ENCODE data around the gene TP53TG5. TPM values are rescaled to one million over a fixed set of nuclear protein-coding genes. Genes with fewer than 3 reads are reported as not detected.
A peak's percentile ranks its signal among the peaks of the same experiment; 100 is the strongest.

Gene TP53TG5
- total RNA-seq, 2 experiments from 2014 or later, result 0.24 to 0.55 TPM

DNA sequence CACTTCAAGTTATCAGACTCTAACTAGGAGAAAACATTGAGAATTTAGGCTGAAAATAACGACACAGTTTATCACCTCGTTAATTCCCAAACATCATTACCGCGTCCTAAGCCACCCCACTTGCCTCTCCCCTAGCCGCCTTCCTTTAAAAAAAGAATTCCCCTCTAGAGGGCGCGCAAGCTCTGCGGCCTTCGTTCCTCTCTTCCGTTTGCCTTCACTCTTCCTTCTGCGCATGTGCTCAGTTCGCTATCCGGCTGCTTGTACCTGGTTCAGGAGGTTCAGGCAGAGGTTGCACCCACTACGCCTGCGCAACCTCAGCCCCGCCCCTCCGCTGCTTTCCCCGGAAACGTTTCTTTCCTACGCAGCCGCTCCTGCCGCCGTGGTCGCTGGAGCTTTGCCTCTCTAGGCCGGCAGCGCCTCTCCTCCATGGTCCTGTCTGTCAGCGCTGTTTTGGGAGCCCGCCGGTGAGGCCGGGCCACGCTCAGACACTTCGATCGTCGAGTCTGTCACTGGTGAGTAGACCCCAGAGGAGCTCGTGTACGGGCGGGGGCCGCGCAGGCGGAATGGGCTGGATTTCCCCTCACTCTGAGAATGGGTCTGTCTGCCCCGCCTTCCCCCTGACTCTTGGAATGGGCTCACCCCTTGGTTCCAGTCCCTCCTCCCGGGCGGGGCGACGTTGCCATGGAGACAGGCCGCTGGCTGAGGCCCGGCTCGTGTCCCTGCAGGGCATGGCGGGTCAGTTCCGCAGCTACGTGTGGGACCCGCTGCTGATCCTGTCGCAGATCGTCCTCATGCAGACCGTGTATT lies 15.1 kb downstream of the TP53TG5 start, which contains the start of gene SYS1:
TSS of gene SYS1 (plus strand) at position 353 of the 807 bp plus-strand sequence. CDS start at position 729, 376 bp downstream.
- H3K27ac Mint-ChIP-seq, result peak within 1 kb of the TSS; percentile 94
- H3K27me3 Mint-ChIP-seq, result no peaks in the 10 kb centered on the region
- CTCF ChIA-PET, result interaction anchor here (0.7 to 21.4 kb wide), 34 partner anchors 9 to 608 kb away, joined by 3 to 503 read pairs (median 5); partner anchors contain the start of genes DNTTIP1, PIGT, SDC4 and TP53TG5
- no peaks in the 10 kb centered on the region for H3K9me3 Mint-ChIP-seq
- peak; percentile 99 for DNase-seq
- H3K4me3 Mint-ChIP-seq, result peak within 1 kb of the TSS; percentile 96
- peaks cover 15% of the 10 kb centered on the region for H3K36me3 Mint-ChIP-seq
- peaks cover 46% of the 10 kb centered on the region for H3K4me1 Mint-ChIP-seq (ENCODE audit: low read depth)
- intact Hi-C loops (cut with micrococcal nuclease), result loop anchor here (1.0 to 5.0 kb wide), 6 partner anchors 10 to 429 kb away; partner anchors contain the start of genes DNTTIP1, PIGT, SDC4 and WFDC3
- POLR2A ChIA-PET, result interaction anchor here (0.5 to 3.2 kb wide), 11 partner anchors 9 to 381 kb away, joined by 3 to 19 read pairs (median 7); partner anchors contain the start of genes PIGT and SDC4

DNA sequence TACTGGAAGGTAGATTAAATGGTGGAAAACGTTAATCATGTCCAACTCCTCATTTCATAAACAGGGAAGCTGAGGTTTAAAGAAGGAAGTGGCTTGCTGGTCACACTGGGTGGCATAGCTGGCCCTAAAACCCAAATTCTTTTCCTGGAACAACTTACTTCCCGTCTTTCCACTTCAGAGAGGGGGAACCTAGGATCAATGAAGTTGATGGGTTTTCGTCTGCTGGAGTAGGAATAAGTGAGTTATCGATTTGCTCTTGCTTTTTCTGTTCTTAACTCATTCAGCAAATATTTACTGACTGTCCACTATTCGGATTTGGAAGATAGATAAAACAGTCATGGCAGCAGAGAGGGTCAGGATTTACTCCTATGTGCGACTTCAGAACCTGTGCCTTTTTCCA lies 16.3 kb downstream of the TP53TG5 start:
- Mint-ChIP-seq H3K27me3 (no peaks in the 10 kb centered on the region), H3K4me1 (ENCODE audit: low read depth) (peaks cover 44% of the 10 kb centered on the region), H3K36me3 (peaks cover 9% of the 10 kb centered on the region), H3K27ac (no peak overlapping the region), H3K4me3 (no peak overlapping the region), H3K9me3 (no peaks in the 10 kb centered on the region)
- POLR2A ChIA-PET, result interaction anchor here (2.1 to 3.2 kb wide), 3 partner anchors 12 to 51 kb away, joined by 7 to 19 read pairs (median 16); partner anchors contain the start of gene SDC4
- no peak for DNase-seq
- CTCF ChIA-PET, result interaction anchor here (1.1 to 21.4 kb wide), 9 partner anchors 13 to 409 kb away, joined by 4 to 503 read pairs (median 16); partner anchors contain the start of genes PIGT and TP53TG5
- intact Hi-C loops (cut with micrococcal nuclease), result loop anchor here (1.0 to 5.0 kb wide), 4 partner anchors 13 to 431 kb away; partner anchors contain the start of genes DNTTIP1, SDC4 and WFDC3

DNA sequence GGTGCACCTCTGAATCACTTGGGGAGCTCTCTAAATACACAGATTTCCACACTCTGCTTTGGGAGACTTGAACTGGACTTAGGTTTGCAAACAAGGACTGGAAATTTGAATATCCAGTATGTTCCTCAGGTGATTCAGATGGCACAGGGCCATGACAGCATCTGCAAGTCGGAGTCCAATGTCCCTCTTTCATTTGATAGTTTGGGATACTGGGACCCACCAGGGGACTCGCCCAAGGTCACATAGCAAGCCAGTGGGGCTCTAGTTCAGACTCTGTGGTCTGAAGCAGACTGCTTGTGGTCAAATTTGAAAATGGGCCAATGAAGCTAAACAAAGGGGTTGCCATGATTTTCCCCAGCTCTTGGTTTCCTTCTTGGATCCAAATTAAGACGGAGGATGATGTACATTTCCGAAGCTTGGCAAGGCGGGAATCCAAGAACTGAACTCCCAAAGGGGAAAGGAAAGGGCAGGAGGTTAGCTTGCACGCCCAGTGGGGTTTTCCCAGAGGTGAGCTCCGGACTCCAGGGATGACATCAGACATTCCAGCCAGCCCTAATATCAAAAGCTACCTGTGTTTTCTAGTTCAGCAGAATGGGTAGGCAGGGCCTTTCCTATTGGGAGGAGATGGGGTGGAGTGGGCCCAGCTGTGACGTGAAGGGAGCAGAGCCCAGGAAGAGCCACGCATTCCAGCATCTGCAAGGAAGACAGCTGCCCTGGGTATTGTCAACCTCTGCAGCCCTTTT lies 18.5 kb downstream of the TP53TG5 start:
- CTCF ChIA-PET, result interaction anchor here (1.0 to 10.0 kb wide), 8 partner anchors 11 to 412 kb away, joined by 3 to 175 read pairs (median 4); partner anchors contain the start of genes SDC4 and TP53TG5
- POLR2A ChIA-PET, result no interaction called here
- intact Hi-C loops (cut with micrococcal nuclease), result loop anchor here (5.0 kb wide), 1 partner anchor 433 kb away; the partner anchor contains the start of genes DNTTIP1 and WFDC3
- no peak for DNase-seq
- peaks cover 45% of the 10 kb centered on the region for H3K4me1 Mint-ChIP-seq (ENCODE audit: low read depth)
- H3K36me3 Mint-ChIP-seq, result peaks cover 3% of the 10 kb centered on the region
- H3K27me3 Mint-ChIP-seq, result no peaks in the 10 kb centered on the region
- H3K9me3 Mint-ChIP-seq, result no peaks in the 10 kb centered on the region
- no peak overlapping the region for H3K27ac Mint-ChIP-seq
- no peak overlapping the region for H3K4me3 Mint-ChIP-seq

DNA sequence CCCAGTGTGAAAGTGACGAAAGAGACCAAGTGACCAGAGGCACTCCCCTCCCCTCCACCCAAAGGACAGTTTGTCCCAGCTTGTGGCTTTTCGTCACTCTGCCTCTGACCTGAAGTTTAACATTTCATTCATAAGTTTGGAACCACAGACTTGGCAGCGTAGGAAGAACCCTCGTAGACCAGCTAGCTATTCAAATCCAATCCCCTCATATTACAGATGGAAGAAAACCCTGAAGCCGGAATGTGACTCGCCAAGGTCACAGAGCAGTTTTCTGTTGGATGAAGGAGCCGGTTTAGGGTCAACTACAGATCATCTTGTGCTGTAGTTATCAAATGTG lies 19.1 kb downstream of the TP53TG5 start:
- H3K4me3 Mint-ChIP-seq, result no peak overlapping the region
- H3K27me3 Mint-ChIP-seq, result no peaks in the 10 kb centered on the region
- peaks cover 48% of the 10 kb centered on the region for H3K4me1 Mint-ChIP-seq (ENCODE audit: low read depth)
- H3K27ac Mint-ChIP-seq, result no peak overlapping the region
- no peaks in the 10 kb centered on the region for H3K9me3 Mint-ChIP-seq
- peaks cover 3% of the 10 kb centered on the region for H3K36me3 Mint-ChIP-seq
- intact Hi-C loops (cut with micrococcal nuclease), result no loop called here
- ChIA-PET POLR2A (no interaction called here), CTCF (interaction anchor here (1.0 to 10.0 kb wide), 7 partner anchors 11 to 413 kb away, joined by 3 to 175 read pairs (median 5); partner anchors contain the start of genes SDC4 and TP53TG5)
- no peak for DNase-seq

GRCh38 chr20:45358282-45359068 lies 19.6 kb downstream of the TP53TG5 start:
- ChIA-PET CTCF (interaction anchor here (1.2 to 10.0 kb wide), 7 partner anchors 16 to 413 kb away, joined by 3 to 175 read pairs (median 8); partner anchors contain the start of genes PIGT and TP53TG5), POLR2A (no interaction called here)
- H3K4me3 Mint-ChIP-seq, result no peak overlapping the region
- no peaks in the 10 kb centered on the region for H3K36me3 Mint-ChIP-seq
- H3K27me3 Mint-ChIP-seq, result no peaks in the 10 kb centered on the region
- no peaks in the 10 kb centered on the region for H3K9me3 Mint-ChIP-seq
- H3K4me1 Mint-ChIP-seq (ENCODE audit: low read depth), result peaks cover 49% of the 10 kb centered on the region
- intact Hi-C loops (cut with micrococcal nuclease), result no loop called here
- peak; percentile 22 for DNase-seq
- H3K27ac Mint-ChIP-seq, result no peak overlapping the region

DNA sequence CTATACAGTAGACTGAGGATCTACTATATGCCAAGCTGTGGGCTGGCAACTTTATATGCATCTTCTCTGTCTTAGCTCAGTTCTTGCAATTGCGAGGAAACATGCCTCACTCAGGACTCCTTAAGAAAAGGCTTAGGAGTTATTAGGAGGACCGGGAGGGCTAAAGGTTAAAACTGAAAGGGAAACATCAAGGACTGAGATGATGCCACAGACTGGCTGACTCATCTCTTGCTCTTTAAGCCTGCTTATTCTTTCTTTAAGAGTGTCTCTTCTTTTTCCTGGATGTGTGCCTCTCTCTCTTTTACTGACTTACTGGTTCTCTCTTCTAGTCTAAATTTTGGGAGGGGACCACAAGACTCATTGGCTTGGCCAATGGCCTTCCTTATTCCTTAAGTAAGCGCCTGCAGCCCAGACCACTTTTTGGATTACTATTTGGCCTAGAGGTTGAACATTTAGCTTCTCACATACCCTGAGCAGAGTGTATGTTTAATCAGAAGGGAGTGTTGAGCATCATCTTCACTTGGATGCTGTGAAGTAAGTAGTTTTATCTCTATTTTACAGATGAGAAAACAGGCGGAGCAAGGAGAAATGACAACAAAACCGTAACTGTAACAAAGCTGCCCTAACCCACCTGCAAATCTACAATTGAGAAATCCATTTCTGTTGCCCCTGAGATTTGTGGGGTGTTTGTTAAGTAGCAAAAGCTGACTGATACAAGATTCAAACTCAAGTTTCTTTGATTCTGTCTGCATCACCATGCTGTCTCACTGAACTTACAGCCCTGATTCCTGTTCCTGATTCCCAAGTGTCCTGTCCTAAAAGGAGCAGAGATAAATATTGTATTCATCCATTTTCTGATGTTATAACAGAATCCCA lies 22.7 kb downstream of the TP53TG5 start:
- Mint-ChIP-seq H3K4me1 (ENCODE audit: low read depth) (peaks cover 50% of the 10 kb centered on the region), H3K27me3 (no peaks in the 10 kb centered on the region), H3K27ac (peak overlapping the region; percentile 88), H3K4me3 (peak overlapping the region; percentile 54), H3K9me3 (no peaks in the 10 kb centered on the region), H3K36me3 (no peaks in the 10 kb centered on the region)
- DNase-seq, result peak; percentile 39
- CTCF ChIA-PET, result interaction anchor here (1.1 to 4.0 kb wide), 8 partner anchors 8 to 95 kb away, joined by 3 to 29 read pairs (median 6); partner anchors contain the start of genes PIGT and SYS1
- intact Hi-C loops (cut with micrococcal nuclease), result loop anchor here (1.0 kb wide), 1 partner anchor 9 kb away; no protein-coding TSS in a partner anchor
- POLR2A ChIA-PET, result interaction anchor here (0.9 to 2.1 kb wide), 2 partner anchors 8 to 18 kb away, joined by 4 to 8 read pairs; no protein-coding TSS in a partner anchor

GRCh38 chr20:45354423-45355208 lies 23.5 kb downstream of the TP53TG5 start:
- CTCF ChIA-PET, result interaction anchor here (1.1 to 4.0 kb wide), 8 partner anchors 8 to 96 kb away, joined by 3 to 29 read pairs (median 6); partner anchors contain the start of genes PIGT and SYS1
- Mint-ChIP-seq H3K4me1 (ENCODE audit: low read depth) (peaks cover 50% of the 10 kb centered on the region), H3K4me3 (peak overlapping the region; percentile 54), H3K27me3 (no peaks in the 10 kb centered on the region), H3K36me3 (no peaks in the 10 kb centered on the region), H3K27ac (peak overlapping the region; percentile 88), H3K9me3 (no peaks in the 10 kb centered on the region)
- peak; percentile 63 for DNase-seq
- POLR2A ChIA-PET, result interaction anchor here (0.6 to 2.1 kb wide), 4 partner anchors 9 to 34 kb away, joined by 3 to 8 read pairs (median 4); no protein-coding TSS in a partner anchor
- intact Hi-C loops (cut with micrococcal nuclease), result loop anchor here (1.0 kb wide), 1 partner anchor 8 kb away; no protein-coding TSS in a partner anchor

DNA sequence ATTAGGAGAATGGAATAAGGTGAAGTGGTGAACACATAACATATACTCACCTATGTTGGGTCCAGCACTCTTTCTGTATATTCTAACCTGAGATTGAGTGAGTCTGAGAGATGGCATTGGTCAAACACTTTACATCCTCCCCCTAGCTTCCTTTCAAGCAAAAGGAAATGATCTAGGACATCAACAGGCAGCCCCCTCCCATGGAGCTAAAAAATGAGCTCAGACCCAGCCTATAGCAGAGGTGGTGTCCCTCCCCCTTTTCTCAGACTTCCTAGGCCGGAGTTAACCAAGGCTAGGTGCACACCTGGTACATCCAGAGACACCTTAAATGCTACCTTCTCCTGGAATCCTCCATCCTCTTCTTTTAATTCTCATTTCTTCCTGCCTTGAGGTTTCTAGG lies 24.4 kb downstream of the TP53TG5 start:
- ChIA-PET POLR2A (interaction anchor here (0.6 to 2.1 kb wide), 4 partner anchors 9 to 33 kb away, joined by 3 to 8 read pairs (median 4); no protein-coding TSS in a partner anchor), CTCF (interaction anchor here (1.1 to 4.0 kb wide), 7 partner anchors 9 to 417 kb away, joined by 3 to 29 read pairs (median 7); partner anchors contain the start of gene SYS1)
- DNase-seq, result no peak
- Mint-ChIP-seq H3K9me3 (no peaks in the 10 kb centered on the region), H3K36me3 (no peaks in the 10 kb centered on the region), H3K4me3 (no peak overlapping the region), H3K4me1 (ENCODE audit: low read depth) (peaks cover 50% of the 10 kb centered on the region), H3K27me3 (no peaks in the 10 kb centered on the region), H3K27ac (peak overlapping the region; percentile 88)
- intact Hi-C loops (cut with micrococcal nuclease), result no loop called here

- Mint-ChIP-seq H3K36me3 (no peaks in the 10 kb centered on the region), H3K9me3 (no peaks in the 10 kb centered on the region), H3K27ac (no peak overlapping the region), H3K4me1 (ENCODE audit: low read depth) (peaks cover 44% of the 10 kb centered on the region), H3K27me3 (no peaks in the 10 kb centered on the region), H3K4me3 (no peak overlapping the region)
- intact Hi-C loops (cut with micrococcal nuclease), result no loop called here
- DNase-seq, result no peak
- ChIA-PET CTCF (interaction anchor here (0.6 to 4.0 kb wide), 10 partner anchors 10 to 418 kb away, joined by 3 to 29 read pairs (median 4); partner anchors contain the start of genes PIGT and SYS1), POLR2A (no interaction called here)
Measured at GRCh38 chr20:45352729-45353128, 25.4 kb downstream of the TP53TG5 start.
